ENCODE measurements around the gene PSAT1.
A peak's percentile ranks its signal among the peaks of the same experiment; 100 is the strongest.

The PSAT1 gene

DNA sequence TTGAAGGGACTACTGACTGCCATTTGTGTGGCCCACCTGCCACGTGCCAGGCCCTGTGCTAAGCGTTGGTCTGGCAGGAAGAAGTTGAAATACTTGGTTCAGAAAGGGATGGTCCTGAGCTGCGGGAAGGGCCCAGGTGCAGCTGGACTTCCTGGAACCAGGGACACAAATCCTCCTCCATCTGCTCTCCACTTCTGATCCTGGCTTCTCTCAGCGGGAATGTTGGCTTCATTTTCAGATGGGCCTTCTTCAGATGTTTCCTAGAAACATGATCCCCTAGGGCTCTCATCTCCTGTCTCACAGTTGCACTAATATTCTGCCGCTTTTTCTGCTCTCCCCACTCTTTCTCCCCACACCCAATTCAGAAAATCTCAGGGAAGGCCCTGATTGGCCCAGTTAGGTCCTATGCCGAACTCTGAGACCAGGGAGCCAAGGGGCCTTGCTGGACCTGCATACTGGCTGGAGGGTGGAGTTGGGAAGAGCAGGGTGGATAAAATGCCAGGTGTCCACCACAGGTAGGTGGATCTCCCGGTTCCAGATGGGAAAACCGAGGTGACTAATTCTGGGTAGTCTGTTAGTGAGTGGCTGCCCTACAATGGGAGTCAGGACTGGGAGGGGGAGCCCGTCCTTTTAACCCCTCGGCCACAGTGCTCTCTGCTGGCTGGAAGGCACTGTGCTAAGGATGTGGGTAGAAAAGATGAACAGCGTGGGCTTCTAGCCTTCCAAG lies 19.4 kb downstream of the PSAT1 start:
- no peak for DNase-seq (ENCODE audit: low spot score)

DNA sequence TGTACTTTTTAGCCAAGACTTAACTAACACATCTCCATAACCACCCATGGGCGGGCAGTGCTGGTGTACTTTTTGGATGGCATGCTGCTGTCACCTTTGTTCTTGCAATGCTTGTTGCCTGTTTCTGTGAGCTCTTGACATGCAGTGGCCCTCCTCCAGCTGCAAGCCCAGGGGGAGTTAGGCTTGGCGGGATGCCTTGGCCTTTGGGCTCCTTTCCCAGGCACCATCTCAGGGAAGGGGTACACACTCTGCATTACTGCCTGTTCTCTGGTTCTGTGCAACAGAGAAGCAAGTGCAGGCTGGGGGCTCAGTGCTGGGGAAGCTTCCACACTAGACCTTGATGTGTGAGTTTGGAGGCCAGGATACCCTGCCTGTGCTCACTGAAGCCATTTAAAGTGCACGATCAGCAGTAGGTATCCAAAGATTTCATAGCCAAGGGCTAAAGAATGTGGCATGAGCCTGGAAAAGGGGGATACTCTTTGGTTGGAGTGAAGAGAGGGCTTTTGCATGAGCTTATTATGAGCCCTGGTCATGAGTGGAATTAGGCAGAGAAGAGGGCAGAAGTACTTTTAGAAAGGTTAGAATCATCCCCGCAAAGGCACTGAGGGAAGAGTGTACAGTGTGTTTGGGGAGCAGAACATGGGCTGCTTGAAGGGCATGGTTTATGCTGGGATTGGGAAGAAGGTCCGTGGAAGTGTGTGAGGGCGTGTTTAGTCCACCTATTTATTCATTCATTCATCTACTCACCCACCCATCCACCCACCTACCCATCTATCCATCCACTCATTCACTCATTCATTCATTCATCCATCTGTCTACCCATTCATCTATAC lies 22.5 kb downstream of the PSAT1 start:
- DNase-seq (ENCODE audit: low spot score), result no peak

DNA sequence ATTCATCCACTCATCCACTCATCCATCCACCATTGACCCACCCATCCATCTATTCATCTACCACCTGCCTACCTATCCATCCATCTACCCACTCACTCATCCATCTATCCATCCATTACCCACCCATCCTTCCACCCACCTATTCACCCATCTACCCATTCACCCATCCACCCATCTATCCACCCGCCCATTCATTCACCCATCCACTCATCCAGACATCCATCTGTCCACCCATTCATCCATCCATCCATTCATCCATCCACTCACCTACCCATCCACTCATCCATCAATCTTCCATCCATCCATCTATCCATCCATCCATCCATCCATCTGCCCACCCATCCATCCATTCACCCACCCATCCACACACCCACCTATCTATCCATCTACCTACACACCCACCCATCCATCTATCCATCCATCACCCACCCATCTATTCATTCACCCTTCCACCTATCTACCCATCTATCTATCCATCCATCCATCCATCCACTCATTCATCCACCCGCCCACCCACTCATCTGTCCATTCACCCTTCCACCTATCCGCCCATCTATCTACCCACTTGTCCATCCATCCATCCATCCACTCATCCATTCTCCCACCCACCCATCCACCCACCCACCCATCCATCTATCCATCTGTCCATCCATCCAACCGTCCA lies 23.2 kb downstream of the PSAT1 start:
- no peak for DNase-seq (ENCODE audit: low spot score)

DNA sequence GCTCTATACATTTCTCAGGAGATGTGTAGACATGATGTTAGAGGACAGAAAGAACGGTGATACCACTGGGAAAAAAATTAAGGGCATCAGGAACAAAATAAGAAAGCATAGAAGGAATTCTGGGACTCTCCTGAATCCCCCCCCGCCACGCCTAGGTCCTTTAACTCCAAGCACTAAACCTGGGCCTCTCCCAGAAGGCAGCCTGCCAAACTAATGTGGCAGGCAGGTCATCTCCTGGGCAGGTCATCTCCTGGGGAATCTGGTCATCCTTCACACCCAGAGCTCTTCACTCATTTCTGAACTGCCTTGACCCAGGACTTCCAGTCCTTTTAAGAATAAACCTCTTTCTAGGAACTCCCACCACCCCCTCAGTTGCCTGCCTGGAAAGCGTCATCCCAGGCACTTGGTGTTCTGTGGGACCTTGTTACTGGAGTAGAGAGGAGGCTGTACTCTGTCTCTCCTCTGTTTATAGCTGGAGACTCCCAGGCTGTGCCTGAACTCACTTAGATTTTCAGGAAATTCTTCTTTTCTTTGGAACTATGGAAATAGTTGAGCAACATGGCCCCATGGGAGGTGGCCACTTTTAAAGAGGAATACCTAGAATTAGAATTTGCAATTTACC lies 24.1 kb downstream of the PSAT1 start:
- no peak for DNase-seq (ENCODE audit: low spot score)

DNA sequence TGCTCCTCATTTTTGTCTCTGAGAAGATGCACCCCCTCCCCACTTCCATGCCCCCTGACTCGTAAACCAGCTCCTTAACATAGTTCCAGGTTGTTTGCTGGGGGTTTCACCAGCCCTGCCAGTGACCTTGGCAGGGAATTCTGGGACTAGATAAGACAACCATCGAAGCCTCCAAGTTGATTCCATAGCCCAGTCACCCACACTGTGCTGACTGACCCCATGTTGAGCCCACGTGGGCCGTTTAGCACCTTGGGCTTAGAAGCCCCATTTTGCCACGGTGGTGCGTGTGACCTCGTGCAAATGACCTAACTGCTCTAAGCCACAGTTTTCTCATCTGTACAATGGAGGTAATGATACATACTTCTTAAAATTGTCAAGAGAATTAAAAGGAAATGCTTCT lies 24.6 kb downstream of the PSAT1 start:
- DNase-seq (ENCODE audit: low spot score), result no peak

DNA sequence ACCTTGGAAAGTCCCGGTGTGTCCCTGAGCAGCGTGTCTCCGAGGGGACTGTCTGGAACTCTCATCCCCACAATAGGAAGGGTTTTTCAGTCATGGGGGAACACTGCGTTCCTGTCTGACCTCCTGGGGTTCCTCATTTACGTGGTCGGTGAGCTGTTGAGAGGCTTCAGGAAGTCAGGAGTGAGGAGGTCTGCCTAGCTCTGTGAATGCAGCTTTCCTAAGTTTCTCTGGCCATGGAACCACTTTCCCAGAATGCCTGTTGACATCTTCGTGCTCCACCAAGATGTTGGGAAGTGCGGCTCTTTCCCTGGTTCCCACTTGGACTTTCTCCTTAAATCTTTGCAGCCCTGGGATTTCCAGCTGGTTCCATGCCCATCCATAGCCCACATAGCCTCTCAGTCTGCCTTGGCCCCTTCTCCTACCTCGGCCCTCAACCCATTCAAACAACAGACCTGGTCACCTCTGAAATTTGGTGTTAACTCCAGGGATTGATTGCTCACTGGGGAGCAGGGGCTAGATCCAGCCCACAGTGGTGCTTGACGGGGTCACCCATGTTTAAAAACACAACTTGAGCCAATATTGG lies 27.2 kb downstream of the PSAT1 start:
- no peak for DNase-seq (ENCODE audit: low spot score)

DNA sequence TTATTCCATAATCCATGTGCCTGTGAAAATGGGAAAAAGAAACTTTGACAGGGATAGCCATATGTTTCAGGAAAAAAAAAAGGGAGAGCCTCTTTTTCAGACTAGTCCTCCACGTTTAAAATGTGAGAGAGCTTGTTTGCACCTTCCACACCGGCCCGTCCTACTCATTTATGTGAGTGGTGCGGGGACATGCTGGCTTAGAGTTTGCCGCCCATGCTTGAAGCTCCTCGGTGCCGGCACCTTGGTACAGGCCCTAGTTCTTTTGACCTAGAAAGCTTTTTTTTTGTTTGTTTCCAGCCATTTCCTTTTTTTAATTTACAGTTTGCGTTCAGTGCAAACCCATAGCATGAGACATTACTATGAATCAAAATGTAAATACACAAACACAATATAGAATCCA lies 27.8 kb downstream of the PSAT1 start:
- no peak for DNase-seq (ENCODE audit: low spot score)

DNA sequence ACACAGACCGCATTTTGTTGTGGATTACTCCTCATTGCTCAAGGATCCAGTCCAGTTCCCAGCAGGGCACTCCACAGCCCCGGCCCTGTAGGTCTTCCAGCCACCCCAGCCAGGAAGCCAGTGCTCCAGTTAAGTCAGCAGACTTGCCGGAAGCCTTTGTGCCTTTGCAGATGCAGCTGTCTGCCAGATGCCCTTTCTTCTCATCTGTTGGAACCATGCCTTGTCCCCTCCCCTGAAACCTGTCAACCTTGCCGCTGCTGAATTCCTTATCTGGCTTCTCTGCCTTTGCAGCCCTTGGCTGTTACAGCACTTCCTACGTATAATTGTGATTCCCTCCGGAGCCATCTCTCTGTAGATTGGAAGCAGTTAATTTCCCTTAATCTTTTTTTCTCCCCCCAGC lies 28.4 kb downstream of the PSAT1 start:
- peak; percentile 30 for DNase-seq (ENCODE audit: low spot score)

DNA sequence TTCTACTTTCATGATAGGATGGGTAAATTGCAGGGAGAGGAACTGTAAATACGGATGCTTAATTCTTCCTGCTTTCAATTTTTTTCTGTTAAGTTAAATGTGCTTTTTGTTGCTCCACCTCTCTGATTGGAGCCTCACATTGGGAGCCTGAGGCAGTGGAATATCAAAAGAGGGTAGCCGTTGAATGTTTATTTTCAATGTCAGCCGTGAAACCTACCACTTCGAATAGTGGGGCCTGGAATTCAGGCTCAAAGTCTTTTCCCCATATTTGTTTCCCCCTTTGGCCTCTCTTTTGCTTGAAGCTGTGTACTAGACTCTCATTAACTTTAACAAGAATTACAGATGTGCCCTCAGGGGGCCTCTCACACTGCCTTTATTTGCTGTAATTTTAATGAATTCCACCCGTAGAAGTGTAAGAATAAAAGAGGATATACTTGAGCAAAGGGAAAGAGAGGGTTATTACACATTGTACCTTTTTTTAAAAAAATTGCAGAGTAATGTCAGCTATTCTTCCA lies 29.0 kb downstream of the PSAT1 start:
- no peak for DNase-seq (ENCODE audit: low spot score)

DNA sequence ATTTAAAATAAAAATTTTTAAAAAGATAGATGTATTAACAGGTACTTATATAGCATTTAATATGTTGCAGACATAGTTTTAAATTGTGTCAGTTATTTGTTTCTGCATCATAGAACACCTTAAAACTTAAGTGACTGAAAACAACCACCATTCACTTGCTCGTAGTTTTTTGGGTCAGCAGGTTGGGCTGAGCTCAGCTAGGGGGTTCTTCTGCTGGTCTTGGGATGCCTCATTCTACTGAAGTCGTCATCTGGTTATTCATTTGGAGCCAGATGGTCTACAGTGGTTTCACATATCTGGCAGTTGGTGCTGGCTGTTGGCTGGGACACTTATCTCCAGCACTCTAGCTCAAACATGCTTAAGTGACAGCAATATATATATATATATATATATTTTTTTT lies 29.6 kb downstream of the PSAT1 start:
- no peak for DNase-seq (ENCODE audit: low spot score)

DNA sequence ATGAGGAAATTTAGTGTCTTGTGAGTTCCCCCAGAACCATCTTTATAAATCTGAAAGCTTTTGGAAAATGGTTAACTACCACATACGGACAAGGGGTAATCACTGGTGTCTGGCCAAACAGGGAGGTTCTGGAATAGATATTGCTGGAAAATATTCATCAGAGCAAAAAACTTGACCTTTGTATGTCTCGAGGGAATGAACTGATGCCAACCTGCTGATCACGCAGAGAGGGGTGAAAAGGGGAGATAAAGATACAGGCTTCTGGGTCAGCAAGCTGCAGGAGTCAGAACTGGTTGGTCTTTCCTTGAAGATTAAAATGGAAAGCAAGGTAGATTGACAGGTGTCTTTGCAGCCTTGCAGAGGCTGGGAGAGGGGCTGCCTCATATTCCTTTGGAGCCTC lies 35.5 kb downstream of the PSAT1 start:
- no peak for DNase-seq (ENCODE audit: low spot score)

DNA sequence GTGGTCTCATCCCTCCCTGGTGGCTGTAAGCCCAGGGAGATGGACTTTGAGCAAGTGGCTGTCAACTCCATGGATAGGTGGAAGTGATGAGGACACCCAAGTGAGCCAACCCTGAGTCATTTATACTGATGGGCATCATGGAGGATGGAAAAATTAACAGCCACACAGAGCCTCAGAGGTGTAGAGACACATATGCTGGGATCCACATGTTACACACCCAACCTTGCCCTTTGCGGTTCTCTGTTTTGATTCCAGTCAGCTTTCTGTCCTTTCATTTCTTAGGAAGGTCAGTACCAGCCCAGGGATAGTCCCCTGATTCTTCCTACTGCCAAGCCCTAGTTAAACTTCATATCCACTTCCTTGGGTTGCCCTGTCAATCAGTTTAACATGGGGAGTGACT lies 51.9 kb downstream of the PSAT1 start:
- DNase-seq (ENCODE audit: low spot score), result no peak

DNA sequence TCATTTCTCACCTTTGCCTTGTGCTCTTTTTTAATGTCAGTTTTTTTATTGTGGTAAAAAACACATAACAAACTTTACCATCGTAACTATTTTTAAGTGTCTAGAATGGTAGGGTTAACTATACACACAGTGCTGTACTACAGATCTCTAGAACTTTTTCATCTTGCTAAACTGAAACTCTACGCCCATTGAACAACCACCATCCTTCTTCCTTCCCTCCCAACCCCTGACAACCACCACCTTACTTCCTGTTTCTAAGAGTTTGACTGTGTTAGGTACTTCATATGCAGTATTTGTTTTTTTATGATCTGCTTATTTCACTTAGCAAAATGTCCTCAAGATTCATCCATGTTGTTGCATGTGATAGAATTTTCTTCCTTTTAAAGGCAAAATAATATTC lies 54.9 kb downstream of the PSAT1 start:
- DNase-seq (ENCODE audit: low spot score), result no peak

DNA sequence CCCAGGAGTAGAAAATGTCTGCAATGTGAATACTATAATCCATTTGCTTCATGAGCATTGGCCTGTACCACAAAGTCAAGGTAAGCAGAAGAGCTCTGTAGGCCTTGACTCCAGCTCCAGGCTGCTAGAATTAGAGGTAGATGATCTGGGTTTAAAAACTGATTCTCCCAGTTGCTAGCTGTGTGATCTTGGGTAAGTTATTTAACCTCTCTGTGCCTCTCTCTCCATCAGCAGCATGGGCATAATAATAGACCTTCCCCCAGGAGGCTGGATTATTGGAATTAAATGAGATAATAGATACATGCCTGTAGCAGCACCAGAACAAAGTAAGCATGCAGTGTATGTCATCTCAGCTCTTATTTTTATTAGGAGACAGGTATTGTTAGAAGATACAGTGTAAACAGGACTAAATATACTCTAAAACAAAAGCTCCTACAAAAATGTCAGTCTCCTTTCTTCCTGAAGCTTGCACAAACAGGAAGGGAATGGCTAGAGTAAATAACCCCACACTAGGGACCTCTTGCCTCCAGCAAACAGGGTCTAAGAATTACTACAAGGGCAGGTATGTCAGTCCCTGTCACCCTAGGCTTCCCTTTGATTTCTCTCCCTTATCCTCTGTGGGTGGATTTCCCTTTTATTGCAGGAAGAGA lies 57.5 kb downstream of the PSAT1 start:
- no peak for DNase-seq (ENCODE audit: low spot score)

DNA sequence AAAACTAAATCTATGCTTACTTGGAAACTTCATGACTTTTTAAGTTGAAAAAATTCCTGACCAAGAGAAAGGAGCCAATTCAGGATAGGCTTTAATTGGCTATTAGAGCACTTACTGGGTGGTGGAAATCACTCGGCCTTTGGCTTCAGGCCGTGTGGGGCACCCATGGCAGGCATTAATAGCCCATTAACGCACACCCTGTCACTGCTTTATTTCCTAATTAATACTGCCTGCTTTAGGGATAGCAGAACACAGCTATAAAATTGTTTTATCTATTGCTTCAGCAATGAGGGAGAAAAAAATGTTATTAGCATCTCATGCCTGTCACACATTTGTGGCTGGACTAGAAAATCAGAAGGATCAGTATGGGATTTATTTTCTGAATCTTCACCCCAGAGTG lies 58.1 kb downstream of the PSAT1 start:
- DNase-seq (ENCODE audit: low spot score), result no peak

DNA sequence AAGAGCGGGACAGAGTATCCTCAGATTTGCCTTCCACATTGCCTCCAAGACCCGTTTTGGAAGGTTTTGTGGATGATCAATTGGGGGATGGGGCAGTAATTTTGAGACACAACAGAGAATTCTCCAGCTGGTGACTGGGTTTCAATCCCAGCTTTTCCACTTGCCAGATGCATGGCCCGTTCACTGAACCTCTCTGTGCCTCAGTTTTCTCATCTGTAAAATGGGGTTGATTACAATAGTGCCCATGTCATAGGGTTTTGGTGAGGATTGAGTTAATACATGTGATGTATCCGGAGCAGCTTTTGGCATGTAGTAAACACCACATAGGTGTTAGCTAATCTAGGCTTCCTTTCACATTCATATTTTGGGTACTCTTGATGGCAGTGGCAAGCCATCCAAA lies 59.7 kb downstream of the PSAT1 start:
- DNase-seq (ENCODE audit: low spot score), result no peak

DNA sequence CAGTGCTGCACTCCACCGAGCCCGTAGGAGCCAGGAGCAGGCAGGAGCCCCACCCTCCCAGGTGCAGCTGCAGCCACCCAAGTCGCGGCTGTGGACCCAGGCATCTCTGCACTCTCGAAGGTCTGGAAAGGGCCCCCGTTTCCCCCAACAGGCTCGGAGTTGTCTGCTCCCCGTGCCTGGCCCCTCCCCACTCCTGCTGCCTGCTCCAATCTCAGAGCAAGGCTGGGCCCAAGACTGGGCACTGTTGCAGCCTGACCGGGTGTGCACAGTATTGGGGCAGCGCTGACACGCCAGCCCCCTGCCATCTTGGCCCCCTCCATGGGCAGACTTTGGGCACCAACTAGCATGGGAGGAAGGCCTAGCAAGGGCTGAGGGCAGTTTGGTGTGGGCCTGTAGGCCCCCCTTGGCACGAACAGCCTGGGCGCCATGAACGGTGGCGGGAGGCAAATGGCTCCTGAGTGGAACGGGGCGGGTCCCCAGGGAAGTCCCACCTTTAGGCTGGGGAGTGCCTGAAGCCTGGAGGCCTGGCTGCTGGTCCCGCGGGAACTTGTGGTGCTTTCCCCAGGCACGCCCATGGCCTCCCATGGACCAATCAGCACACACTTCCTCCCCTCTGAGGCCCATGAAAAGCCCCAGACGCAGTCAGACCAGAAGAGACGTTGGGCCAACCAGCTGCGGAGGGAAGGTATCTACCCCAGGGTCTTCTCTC lies 60.4 kb downstream of the PSAT1 start:
- DNase-seq (ENCODE audit: low spot score), result no peak

DNA sequence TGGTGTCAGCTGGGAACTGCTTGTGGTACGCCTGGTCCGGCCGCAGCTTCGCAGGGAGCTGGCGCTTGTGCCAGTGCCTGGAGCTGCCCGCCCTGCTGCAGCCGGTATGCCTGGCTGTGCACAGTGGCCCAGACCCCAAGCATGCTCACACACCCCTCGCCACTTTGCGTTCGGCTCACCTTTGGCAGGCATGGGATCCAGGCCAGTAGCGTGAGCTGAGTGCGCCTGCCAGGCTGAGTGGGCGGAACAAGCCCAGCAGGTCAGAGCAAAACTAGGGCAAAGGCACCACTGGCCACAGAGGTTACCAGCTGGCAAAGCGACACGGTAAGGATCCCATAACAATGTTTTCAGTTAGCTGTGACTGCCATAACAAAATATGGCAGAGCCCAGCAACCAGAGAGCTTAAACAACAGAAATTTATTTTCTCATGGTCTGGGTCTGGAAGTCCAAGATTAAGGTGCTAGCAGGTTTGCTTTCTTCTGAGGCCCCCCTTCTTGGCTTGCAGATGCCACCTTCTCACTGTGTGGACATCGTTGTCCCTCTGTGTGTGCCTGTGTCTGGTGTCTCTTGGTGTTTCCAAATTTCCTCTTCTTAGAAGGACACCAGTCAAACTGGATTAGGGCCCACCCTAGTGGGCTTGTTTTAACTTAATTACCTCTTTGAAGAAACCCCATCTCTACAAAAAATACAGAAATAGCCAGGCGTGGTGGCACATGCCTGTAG lies 61.6 kb downstream of the PSAT1 start:
- no peak for DNase-seq (ENCODE audit: low spot score)

DNA sequence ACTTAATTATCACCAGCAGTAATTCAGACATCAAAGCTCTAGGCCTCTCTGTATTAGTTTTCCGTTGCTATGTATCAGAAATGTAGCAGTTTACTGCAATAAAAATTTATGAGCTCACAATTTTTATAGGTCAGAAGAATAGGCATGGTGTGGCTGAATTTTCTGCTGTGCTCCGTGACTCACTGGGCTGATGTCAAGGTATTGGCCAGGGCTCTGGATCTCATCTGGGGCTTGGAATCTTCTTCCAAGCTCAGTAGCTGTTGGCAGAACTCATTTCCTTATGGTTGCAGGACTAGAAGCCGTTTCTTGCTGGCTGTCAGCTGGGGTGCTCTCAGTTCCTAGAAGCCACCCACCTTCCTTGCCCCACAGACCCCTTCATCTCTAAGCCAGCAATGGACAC lies 66.3 kb downstream of the PSAT1 start:
- no peak for DNase-seq (ENCODE audit: low spot score)

Data from kidney tubule cell (primary cell).